Activated naive CD8-positive, alpha-beta T cell treated with anti-CD3 and anti-CD28 coated beads, Interleukin-2, amount 50 U/mL, for 24 hours (primary cell): ENCODE results near the gene TTYH1.
A peak's percentile ranks its signal among the peaks of the same experiment; 100 is the strongest.

Source experiments
- ATAC-seq: fragments of 150-1000 bp; cut with Tn5 transposase; one replicate; pipeline ENCODE4 v1.10.0; 2021
- DNase-seq: peaks from one replicate; pipeline ENCODE4 v3.0.0; 2021
- H3K27ac Mint-ChIP-seq: one replicate; pipeline ENCODE4 v1.8.0; 2021; ENCODE audit warnings: mild to moderate bottlenecking, mixed read lengths
- H3K27me3 Mint-ChIP-seq: one replicate; pipeline ENCODE4 v1.8.0; 2021; ENCODE audit warnings: mixed read lengths
- H3K36me3 Mint-ChIP-seq: one replicate; pipeline ENCODE4 v1.8.0; 2021; ENCODE audit warnings: low read depth, mixed read lengths
- H3K4me1 Mint-ChIP-seq: one replicate; pipeline ENCODE4 v1.8.0; 2021; ENCODE audit warnings: mixed read lengths
- H3K4me3 Mint-ChIP-seq: one replicate; pipeline ENCODE4 v1.8.0; 2021; ENCODE audit warnings: mild to moderate bottlenecking, moderate library complexity, mixed read lengths
- H3K9me3 Mint-ChIP-seq: one replicate; pipeline ENCODE4 v1.8.0; 2021; ENCODE audit warnings: mixed read lengths

Gene TTYH1

GRCh38 chr19:54411033-54411432 lies 4.2 kb upstream of the TTYH1 start:
- Mint-ChIP-seq H3K27me3 (peaks cover 29% of the 10 kb centered on the region), H3K4me1 (peaks cover 5% of the 10 kb centered on the region), H3K4me3 (no peak overlapping the region), H3K27ac (no peak overlapping the region), H3K9me3 (peaks cover 8% of the 10 kb centered on the region), H3K36me3 (peaks cover 2% of the 10 kb centered on the region)
- ATAC-seq, result no peak
- DNase-seq, result no peak

- no peak for ATAC-seq
- Mint-ChIP-seq H3K27ac (no peak overlapping the region), H3K27me3 (peaks cover 38% of the 10 kb centered on the region), H3K36me3 (peaks cover 2% of the 10 kb centered on the region), H3K4me1 (peaks cover 13% of the 10 kb centered on the region), H3K4me3 (no peak overlapping the region), H3K9me3 (peaks cover 8% of the 10 kb centered on the region)
- no peak for DNase-seq
Measured at GRCh38 chr19:54412877-54413276, 2.4 kb upstream of the TTYH1 start.

- no peak overlapping the region for H3K4me3 Mint-ChIP-seq
- H3K27me3 Mint-ChIP-seq, result peaks cover 42% of the 10 kb centered on the region
- DNase-seq, result no peak
- peaks cover 19% of the 10 kb centered on the region for H3K4me1 Mint-ChIP-seq
- H3K9me3 Mint-ChIP-seq, result peaks cover 5% of the 10 kb centered on the region
- no peak for ATAC-seq
- H3K36me3 Mint-ChIP-seq, result peaks cover 2% of the 10 kb centered on the region
- peak overlapping the region; percentile 77 for H3K27ac Mint-ChIP-seq
Measured at GRCh38 chr19:54414156-54414555, 1.1 kb upstream of the TTYH1 start.

- Mint-ChIP-seq H3K4me1 (peaks cover 19% of the 10 kb centered on the region), H3K27me3 (peaks cover 45% of the 10 kb centered on the region), H3K9me3 (peaks cover 5% of the 10 kb centered on the region), H3K4me3 (no peak overlapping the region), H3K36me3 (peaks cover 2% of the 10 kb centered on the region), H3K27ac (no peak overlapping the region)
- no peak for DNase-seq
- ATAC-seq, result no peak
Measured at GRCh38 chr19:54415901-54416673, 823 bp downstream of the TTYH1 start.

GRCh38 chr19:54416695-54417491 lies 1.6 kb downstream of the TTYH1 start:
- Mint-ChIP-seq H3K9me3 (peaks cover 5% of the 10 kb centered on the region), H3K4me3 (no peak overlapping the region), H3K36me3 (peaks cover 2% of the 10 kb centered on the region), H3K27me3 (peaks cover 43% of the 10 kb centered on the region), H3K4me1 (peaks cover 19% of the 10 kb centered on the region), H3K27ac (peak overlapping the region; percentile 0)
- DNase-seq, result no peak
- ATAC-seq, result no peak

- Mint-ChIP-seq H3K27me3 (peaks cover 43% of the 10 kb centered on the region), H3K4me3 (peak overlapping the region; percentile 48), H3K9me3 (peaks cover 5% of the 10 kb centered on the region), H3K27ac (peak overlapping the region; percentile 52), H3K4me1 (peaks cover 19% of the 10 kb centered on the region), H3K36me3 (peaks cover 2% of the 10 kb centered on the region)
- ATAC-seq (peak; percentile 60), DNase-seq (peak; percentile 39)
Measured at GRCh38 chr19:54418030-54418929, 3.0 kb downstream of the TTYH1 start.

GRCh38 chr19:54418930-54419800 lies 3.9 kb downstream of the TTYH1 start:
- Mint-ChIP-seq H3K27me3 (peaks cover 36% of the 10 kb centered on the region), H3K27ac (no peak overlapping the region), H3K4me3 (no peak overlapping the region), H3K36me3 (peaks cover under 1% of the 10 kb centered on the region), H3K9me3 (peaks cover 1% of the 10 kb centered on the region), H3K4me1 (peaks cover 17% of the 10 kb centered on the region)
- ATAC-seq (no peak), DNase-seq (no peak)

GRCh38 chr19:54420068-54420382 lies 4.8 kb downstream of the TTYH1 start:
- ATAC-seq (no peak), DNase-seq (no peak)
- Mint-ChIP-seq H3K27ac (no peak overlapping the region), H3K4me1 (peaks cover 16% of the 10 kb centered on the region), H3K27me3 (peaks cover 27% of the 10 kb centered on the region), H3K9me3 (no peaks in the 10 kb centered on the region), H3K4me3 (no peak overlapping the region), H3K36me3 (no peaks in the 10 kb centered on the region)

GRCh38 chr19:54420383-54421168 lies 5.3 kb downstream of the TTYH1 start:
- ATAC-seq, result no peak
- H3K4me1 Mint-ChIP-seq, result peaks cover 16% of the 10 kb centered on the region
- DNase-seq, result no peak
- H3K9me3 Mint-ChIP-seq, result no peaks in the 10 kb centered on the region
- no peak overlapping the region for H3K4me3 Mint-ChIP-seq
- H3K27me3 Mint-ChIP-seq, result peaks cover 26% of the 10 kb centered on the region
- no peaks in the 10 kb centered on the region for H3K36me3 Mint-ChIP-seq
- no peak overlapping the region for H3K27ac Mint-ChIP-seq

- Mint-ChIP-seq H3K4me3 (no peak overlapping the region), H3K9me3 (no peaks in the 10 kb centered on the region), H3K36me3 (no peaks in the 10 kb centered on the region), H3K4me1 (peaks cover 14% of the 10 kb centered on the region), H3K27ac (no peak overlapping the region), H3K27me3 (peaks cover 25% of the 10 kb centered on the region)
- ATAC-seq, result no peak
- DNase-seq, result no peak
Measured at GRCh38 chr19:54421169-54421516, 5.9 kb downstream of the TTYH1 start.

GRCh38 chr19:54421521-54421920 lies 6.3 kb downstream of the TTYH1 start:
- Mint-ChIP-seq H3K4me3 (no peak overlapping the region), H3K4me1 (peaks cover 14% of the 10 kb centered on the region), H3K27me3 (peaks cover 27% of the 10 kb centered on the region), H3K36me3 (no peaks in the 10 kb centered on the region), H3K27ac (no peak overlapping the region), H3K9me3 (no peaks in the 10 kb centered on the region)
- DNase-seq, result no peak
- no peak for ATAC-seq

GRCh38 chr19:54422136-54422535 lies 6.9 kb downstream of the TTYH1 start:
- Mint-ChIP-seq H3K4me1 (peaks cover 12% of the 10 kb centered on the region), H3K27ac (no peak overlapping the region)

GRCh38 chr19:54424201-54424600 lies 8.9 kb downstream of the TTYH1 start:
- Mint-ChIP-seq H3K4me3 (no peak overlapping the region), H3K27me3 (peaks cover 28% of the 10 kb centered on the region), H3K9me3 (no peaks in the 10 kb centered on the region), H3K4me1 (no peaks in the 10 kb centered on the region), H3K27ac (no peak overlapping the region), H3K36me3 (no peaks in the 10 kb centered on the region)
- ATAC-seq, result no peak
- DNase-seq, result no peak

More at GRCh38 chr19:54422136-54422535, 6.9 kb downstream of the TTYH1 start:
- Mint-ChIP-seq H3K36me3 (no peaks in the 10 kb centered on the region), H3K4me3 (no peak overlapping the region), H3K27me3 (peaks cover 29% of the 10 kb centered on the region), H3K9me3 (no peaks in the 10 kb centered on the region)
- no peak for DNase-seq
- ATAC-seq, result no peak
